Sigmoid colon (tissue), 4 donors: ENCODE measurements around the gene SP7.

Experiments used
- POLR2AphosphoS5 ChIP-seq, 4 donors: sonication (generic); formaldehyde crosslinking; IDR thresholded peaks; one replicate each; pipeline ENCODE4 v1.6.1; 2017; ENCODE audit warnings: antibody characterized with exemption in 4 of 4
- TF ChIP-seq, protein P1 (sequence below), 4 experiments: fragments of 450-650 bp in 3 of 4; fragments of 200-600 bp in 1 of 4; IDR thresholded peaks; one replicate each; pipeline ENCODE4 v1.5.1; 2016 to 2019; ENCODE audit warnings: antibody characterized with exemption in 4 of 4, mild to moderate bottlenecking in 3 of 4, moderate library complexity in 2 of 4

GRCh38 chr12:53299454-53300180, 36.5 kb downstream of the SP7 start, which contains the start of gene MYG1:
- TF ChIP-seq, protein P1, sequence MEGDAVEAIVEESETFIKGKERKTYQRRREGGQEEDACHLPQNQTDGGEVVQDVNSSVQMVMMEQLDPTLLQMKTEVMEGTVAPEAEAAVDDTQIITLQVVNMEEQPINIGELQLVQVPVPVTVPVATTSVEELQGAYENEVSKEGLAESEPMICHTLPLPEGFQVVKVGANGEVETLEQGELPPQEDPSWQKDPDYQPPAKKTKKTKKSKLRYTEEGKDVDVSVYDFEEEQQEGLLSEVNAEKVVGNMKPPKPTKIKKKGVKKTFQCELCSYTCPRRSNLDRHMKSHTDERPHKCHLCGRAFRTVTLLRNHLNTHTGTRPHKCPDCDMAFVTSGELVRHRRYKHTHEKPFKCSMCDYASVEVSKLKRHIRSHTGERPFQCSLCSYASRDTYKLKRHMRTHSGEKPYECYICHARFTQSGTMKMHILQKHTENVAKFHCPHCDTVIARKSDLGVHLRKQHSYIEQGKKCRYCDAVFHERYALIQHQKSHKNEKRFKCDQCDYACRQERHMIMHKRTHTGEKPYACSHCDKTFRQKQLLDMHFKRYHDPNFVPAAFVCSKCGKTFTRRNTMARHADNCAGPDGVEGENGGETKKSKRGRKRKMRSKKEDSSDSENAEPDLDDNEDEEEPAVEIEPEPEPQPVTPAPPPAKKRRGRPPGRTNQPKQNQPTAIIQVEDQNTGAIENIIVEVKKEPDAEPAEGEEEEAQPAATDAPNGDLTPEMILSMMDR (IDR thresholded peaks at IDR 0.05): peak; percentile 12 to 46 (median 24)
- peak; percentile 32 to 91 (median 73) for TF ChIP-seq POLR2AphosphoS5 (IDR thresholded peaks at IDR 0.05)
